GM18508 (cell line): ENCODE data around the gene NSD1.

ENCODE experiments used
- ATAC-seq: cut with Tn5 transposase; IDR thresholded peaks from one replicate; pipeline ENCODE4 v1.9.1; 2021; ENCODE audit warnings: moderate number of reproducible peaks; ENCODE audit not compliant: insufficient read depth, unreplicated experiment

NSD1 gene

GRCh38 chr5:177133096-177133852 is at the start of gene NSD1:
TSS of gene NSD1 (plus strand) at chr5:177133773. CDS start at chr5:177135104, 1,331 bp downstream.
- ATAC-seq, result peak; percentile 41

- ATAC-seq, result no peak
Observed at GRCh38 chr5:177084175-177084574, 49.4 kb upstream of the NSD1 start.

GRCh38 chr5:177085985-177086653 is 47.5 kb upstream of the NSD1 start:
- no peak for ATAC-seq

- no peak for ATAC-seq
Observed at GRCh38 chr5:177086654-177087397, 46.7 kb upstream of the NSD1 start, which contains the start of gene FGFR4. TSS of gene FGFR4 (plus strand) at chr5:177086915. CDS start at chr5:177089603, 2,688 bp downstream.

GRCh38 chr5:177087398-177088005 is 46.1 kb upstream of the NSD1 start:
- ATAC-seq, result no peak

- ATAC-seq, result no peak
Observed at GRCh38 chr5:177089127-177089526, 44.4 kb upstream of the NSD1 start.

- ATAC-seq, result no peak
Observed at GRCh38 chr5:177089825-177090641, 43.5 kb upstream of the NSD1 start.

- ATAC-seq, result no peak
Observed at GRCh38 chr5:177090813-177091212, 42.8 kb upstream of the NSD1 start.

GRCh38 chr5:177091232-177091631 is 42.3 kb upstream of the NSD1 start:
- ATAC-seq, result no peak

GRCh38 chr5:177092178-177093081 is 41.1 kb upstream of the NSD1 start:
- ATAC-seq, result no peak

- no peak for ATAC-seq
Observed at GRCh38 chr5:177093082-177093712, 40.4 kb upstream of the NSD1 start.

- no peak for ATAC-seq
Observed at GRCh38 chr5:177093803-177094202, 39.8 kb upstream of the NSD1 start.

- no peak for ATAC-seq
Observed at GRCh38 chr5:177094224-177095087, 39.1 kb upstream of the NSD1 start.

GRCh38 chr5:177095088-177095669 is 38.4 kb upstream of the NSD1 start:
- ATAC-seq, result no peak

- no peak for ATAC-seq
Observed at GRCh38 chr5:177096162-177097015, 37.2 kb upstream of the NSD1 start.
